HG03066 (cell line): ENCODE data around the gene NDUFB4.
"Not testable (repeated sequence)": the region's sequence is repeated elsewhere in the genome, so short reads cannot be mapped to it uniquely, and the experiment has no call there.

Experiments
- ATAC-seq: cut with Tn5 transposase; IDR thresholded peaks from one replicate; pipeline ENCODE4 v1.9.1; 2021; ENCODE audit warnings: low read depth; ENCODE audit not compliant: unreplicated experiment

The NDUFB4 gene

DNA sequence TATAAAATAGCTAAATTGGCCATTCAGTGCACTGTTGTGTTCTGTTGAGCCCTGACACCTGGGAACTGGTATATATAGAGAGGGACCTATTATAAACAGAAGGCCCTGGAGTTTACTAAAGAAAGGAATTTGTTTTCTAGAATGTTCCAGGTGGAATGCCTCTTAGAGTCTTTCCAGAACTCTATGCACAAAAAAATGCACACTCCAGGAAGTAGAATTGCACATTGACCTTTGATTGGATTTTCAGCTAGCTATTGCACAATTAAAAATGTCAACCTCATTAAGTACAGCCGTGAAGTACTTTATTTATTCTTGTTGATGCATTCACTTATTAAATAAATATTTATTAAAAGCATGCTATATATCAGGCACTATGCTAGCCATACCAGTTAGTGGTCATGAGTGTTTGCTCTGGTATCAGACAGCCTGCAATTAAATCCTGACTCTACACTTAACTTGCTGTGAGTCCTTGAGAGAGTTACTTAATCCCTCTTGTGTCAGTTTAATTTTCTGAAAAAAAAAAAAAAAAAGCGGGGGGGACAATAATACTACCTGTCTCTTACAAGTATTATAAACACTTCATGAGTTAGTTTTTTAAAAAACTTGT, 40.8 kb downstream of the NDUFB4 start:
- ATAC-seq = no peak

DNA sequence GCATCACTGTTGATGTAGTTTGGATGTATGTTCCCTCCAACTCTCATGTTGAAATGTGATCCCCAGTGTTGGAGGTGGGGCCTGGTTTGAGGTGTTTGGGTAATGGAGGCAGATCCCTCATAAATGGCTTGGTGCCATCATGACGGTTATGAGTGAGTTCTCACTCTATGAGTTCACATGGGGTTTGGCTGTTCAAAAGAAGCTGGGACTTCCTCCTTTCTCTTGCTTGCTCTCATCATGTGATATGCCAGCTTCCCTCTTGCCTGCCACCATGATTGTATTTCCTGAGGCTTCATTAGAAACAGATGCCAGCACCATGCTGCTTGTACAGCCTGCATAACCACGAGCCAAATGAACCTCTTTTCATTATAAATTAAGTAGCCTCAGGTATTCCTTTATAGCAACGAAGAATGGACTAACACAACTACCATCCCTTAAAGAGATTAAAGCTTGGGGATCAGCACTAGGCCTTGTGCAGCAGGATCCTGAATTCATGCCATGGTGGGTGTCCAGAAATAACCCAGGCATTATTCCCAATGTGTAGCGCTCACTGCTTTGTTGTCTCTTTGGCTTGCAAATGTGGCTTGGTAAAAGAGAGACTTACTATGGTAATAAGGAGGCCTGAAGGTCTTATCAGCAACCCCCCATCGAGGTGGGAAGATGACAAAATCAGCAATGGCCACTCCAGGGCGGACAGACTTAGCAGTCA, 41.9 kb downstream of the NDUFB4 start:
- ATAC-seq = no peak

DNA sequence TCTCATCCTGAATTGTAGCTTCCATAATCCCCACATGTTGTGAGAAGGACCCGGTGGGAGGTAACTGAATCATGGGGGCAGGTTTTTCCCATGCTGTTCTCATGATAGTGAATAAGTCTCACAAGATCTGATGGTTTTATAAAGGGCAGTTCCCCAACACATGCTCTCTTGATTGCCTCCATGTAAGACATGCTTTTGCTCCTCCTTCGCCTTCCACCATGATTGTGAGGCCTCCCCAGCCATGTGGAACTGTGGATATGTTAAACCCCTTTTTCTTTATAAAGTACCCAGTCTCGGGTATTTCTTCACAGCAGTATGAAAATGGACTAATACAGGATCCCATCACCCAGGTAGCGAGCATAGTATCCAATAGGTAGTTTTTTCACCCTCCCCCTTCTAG, 42.7 kb downstream of the NDUFB4 start:
- not testable (repeated sequence) for ATAC-seq

DNA sequence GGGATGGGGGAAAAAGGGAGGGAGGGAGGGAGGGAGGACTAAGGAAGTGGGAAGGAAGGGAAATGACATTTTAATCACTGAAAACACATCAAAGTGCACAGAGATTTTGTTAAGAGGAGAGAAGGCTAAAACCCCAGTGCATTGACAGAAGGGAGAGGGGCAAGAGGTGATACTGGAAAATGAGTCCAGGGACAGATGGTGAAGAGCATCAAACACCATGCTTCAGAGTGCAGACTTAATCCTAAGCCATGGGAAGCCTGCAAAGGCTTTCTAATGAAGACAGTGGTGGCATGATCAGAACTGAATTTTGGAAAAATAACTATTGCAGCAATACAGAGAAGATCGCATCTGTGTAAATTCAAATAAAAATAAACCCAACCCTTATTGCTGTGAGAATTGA, 44.1 kb downstream of the NDUFB4 start:
- ATAC-seq = no peak

DNA sequence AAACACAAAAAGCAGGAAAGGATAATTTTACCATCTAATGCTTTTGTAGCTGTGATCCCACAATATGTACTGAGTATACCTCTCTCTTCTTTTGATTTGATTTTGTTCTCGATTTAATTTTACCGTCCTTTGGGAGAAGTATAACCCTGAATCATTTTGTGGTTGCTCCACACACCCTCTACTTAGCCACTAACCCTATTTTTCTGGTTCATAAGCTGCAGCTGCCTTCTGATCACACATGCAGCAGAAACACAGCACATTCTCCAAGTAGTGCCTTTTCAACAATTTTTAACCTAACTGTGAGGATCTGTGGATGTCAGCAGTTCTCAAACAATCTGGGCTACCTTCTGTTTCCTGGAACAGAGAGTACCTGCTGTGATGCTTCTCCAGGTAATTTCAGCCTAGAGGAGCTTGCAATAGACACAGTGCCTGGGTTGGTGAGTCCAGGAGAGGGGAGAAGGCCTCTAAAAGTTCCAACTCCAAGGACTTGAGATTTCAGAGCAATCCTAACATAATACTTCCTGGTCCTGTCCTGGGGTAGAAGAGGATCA, 45.6 kb downstream of the NDUFB4 start:
- no peak for ATAC-seq

DNA sequence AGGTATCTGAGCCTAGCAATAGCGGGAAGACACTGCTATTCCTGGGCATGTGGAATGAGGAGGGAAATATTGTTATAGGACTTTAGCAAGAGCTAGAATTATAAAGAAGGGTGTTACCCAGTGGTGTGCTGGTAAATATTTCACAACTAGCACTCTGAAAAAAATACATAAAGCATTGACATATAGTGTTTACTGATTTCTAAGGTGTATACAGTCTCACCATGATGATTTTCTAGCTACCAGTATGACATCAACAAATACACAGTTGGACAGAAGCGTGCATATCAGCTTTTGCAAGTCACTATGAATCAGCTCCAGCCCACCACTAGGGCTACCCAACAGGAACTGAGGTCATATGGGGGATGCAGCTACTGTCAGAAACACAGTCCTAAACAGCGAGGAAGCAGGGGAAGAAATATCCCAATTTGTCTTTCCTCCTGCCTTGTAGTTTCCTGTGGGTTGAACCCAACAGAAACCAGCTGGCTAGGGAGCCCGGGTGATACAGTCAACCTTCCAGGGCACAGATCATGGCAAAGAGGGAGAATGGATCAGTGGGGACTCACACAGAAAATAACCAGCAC, 46.3 kb downstream of the NDUFB4 start:
- no peak for ATAC-seq

DNA sequence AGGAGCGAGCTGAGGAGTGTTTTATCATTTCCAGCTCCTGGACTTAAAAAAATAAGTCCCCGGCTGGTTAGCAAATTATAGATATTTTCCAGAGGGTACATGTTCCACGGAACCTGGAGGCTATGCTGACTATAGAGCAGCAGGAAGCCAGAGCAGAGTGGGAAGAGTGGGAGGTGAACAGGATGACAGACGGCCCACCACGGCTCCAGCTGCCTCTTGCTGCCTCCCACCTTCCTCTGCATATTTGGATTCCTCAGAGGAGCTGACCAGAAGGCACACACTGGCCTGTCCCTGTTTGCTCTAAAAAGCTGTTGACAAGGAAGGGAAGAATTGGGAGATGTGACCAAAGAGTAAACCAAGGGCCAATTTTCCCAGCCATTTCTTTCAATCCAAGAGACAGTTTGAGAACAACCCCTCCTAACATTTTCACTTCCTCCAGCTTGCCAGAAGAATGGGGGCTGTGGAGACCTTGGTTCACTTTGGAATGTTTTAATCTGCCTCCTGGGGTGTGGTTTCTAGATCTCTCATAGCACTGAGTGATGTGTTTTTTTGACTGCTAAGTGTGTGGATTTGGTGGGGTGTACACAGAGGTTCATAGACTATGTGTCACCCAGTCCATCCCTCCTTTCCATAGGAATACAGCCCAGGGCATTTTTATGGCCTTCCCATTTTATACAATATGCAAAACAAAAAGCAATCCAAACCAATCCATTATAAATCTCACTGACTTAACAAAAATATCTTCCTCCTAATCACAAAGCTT, 49.1 kb downstream of the NDUFB4 start:
- ATAC-seq = no peak

DNA sequence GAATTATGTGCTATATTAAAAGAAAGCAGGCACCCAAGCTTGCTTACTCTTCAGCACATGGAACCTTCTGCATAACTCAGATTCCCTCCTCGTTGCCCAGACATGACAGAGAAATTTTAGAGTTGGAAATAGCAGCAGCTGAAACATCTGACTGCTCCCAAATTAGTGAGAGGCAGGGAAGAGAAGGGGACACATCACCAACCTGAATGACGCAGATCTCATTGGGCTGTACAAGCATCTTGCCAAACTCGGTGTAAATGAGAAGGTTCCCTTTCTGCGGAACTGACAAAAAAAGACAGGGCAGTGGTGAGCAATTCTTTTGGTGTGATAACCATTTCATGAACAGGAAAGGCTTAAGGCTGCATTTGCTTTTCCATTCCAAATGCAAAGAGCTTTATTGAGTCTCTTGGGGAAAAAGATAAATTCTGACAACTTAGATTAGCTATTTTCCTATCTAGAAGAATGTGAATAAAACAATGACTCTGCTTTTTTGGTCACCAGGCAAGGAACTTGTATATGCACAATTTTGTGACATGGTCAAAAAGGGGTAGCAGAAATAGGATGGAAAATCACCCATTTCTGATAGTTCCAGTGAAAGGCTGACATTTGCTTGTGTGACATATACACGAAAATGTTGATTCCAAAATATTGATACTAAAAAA, 50.8 kb downstream of the NDUFB4 start:
- no peak for ATAC-seq

DNA sequence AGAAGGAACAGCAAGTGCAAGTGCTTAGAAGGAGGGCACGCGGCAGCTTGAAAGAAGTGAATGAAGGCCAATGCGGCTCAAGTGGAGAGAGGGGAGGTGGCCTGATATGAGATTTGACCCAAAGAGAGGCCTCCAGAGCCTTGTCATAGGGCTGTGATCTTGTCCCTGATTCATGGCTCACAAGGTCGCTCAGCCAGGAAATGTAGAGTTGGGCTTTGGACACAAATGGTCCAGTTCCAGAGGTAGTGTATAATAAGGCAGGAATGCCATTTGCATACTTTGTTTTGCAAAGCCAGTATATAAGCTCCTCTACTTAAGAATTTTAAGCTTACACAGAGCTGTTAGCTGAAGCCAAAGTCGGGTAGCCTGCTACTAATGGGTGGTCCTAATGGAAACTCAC, 52.2 kb downstream of the NDUFB4 start:
- ATAC-seq = no peak

DNA sequence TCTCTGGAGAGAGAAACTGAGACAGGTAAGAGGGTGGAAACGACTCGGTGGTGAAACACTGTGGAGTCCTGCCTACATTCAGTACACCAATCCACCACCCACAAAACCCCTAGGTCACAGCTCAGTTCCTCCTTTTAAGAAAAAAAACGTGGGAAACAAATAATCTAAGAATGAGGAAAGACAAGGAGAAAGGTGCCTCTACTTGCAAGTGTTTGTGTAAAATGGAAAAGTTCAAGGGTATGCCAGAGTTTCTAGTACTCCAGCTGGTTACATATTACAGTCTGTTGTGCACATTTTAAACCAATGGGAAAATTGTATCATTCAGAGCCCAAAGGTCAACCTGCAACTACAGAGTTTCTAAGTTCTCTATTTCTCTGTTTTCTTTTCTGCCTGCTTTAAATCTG, 53.7 kb downstream of the NDUFB4 start:
- ATAC-seq = no peak

DNA sequence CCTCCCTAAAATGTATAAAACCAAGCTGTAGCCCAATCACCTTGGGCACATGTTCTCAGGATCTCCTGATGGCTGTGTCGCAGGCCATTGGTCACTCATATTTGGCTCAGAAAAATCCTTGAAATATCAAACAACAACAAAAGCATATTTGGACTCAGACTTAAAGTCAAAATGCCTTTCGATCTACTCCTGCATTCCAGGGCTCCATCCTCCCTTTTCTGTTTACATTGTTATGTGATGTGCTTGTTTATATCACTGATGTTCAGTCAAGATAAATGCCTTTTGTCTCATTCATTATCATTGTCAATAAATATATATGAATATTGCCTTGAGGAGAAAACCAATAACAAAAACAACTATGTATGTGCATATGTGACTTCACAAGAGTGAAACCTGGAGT, 54.2 kb downstream of the NDUFB4 start:
- no peak for ATAC-seq
